Parathyroid adenoma (tissue), 2 donors: ENCODE measurements around the gene MCM3AP.

Experiments
- H2AFZ ChIP-seq: fragments of 300-600 bp; sonication (generic); one replicate; pipeline ENCODE4 v1.7.0; 2017; ENCODE audit warnings: antibody characterized with exemption, mild to moderate bottlenecking
- H3K27ac ChIP-seq: fragments of 300-600 bp; sonication (generic); one replicate; pipeline ENCODE4 v1.7.0; 2017
- H3K27me3 ChIP-seq: fragments of 300-600 bp; sonication (generic); one replicate; pipeline ENCODE4 v1.7.0; 2017; ENCODE audit warnings: low read length; ENCODE audit not compliant: control insufficient read depth, insufficient read depth
- H3K36me3 ChIP-seq: fragments of 300-600 bp; sonication (generic); one replicate; pipeline ENCODE4 v1.7.0; 2017; ENCODE audit warnings: low read length; ENCODE audit not compliant: control insufficient read depth, insufficient read depth
- H3K4me1 ChIP-seq: fragments of 300-600 bp; sonication (generic); one replicate; pipeline ENCODE4 v1.7.0; 2017; ENCODE audit warnings: control low read depth
- H3K4me2 ChIP-seq: fragments of 300-600 bp; sonication (generic); one replicate; pipeline ENCODE4 v1.7.0; 2017; ENCODE audit warnings: low read length
- H3K4me3 ChIP-seq: fragments of 300-600 bp; sonication (generic); one replicate; pipeline ENCODE4 v1.7.0; 2017; ENCODE audit warnings: low read depth, low read length
- H3K79me2 ChIP-seq: fragments of 300-600 bp; sonication (generic); one replicate; pipeline ENCODE4 v1.7.0; 2017; ENCODE audit warnings: control low read depth
- H3K9ac ChIP-seq: fragments of 300-600 bp; sonication (generic); one replicate; pipeline ENCODE4 v1.7.0; 2017; ENCODE audit warnings: mild to moderate bottlenecking
- H3K9me3 ChIP-seq: fragments of 300-600 bp; sonication (generic); one replicate; pipeline ENCODE4 v1.7.0; 2017; ENCODE audit warnings: low read length; ENCODE audit not compliant: control insufficient read depth
- TF ChIP-seq, protein P1 (sequence below): fragments of 300-600 bp; sonication (generic); IDR thresholded peaks from one replicate; pipeline ENCODE4 v1.7.0; 2017; ENCODE audit warnings: antibody characterized with exemption, mild to moderate bottlenecking
- donor health status: primary hyperparathyroidism.

Gene MCM3AP

GRCh38 chr21:46199436-46200373, 85.7 kb downstream of the MCM3AP start:
- no peaks in the 10 kb centered on the region for H3K9me3 ChIP-seq
- H3K9ac ChIP-seq: no peak overlapping the region
- no peaks in the 10 kb centered on the region for H3K36me3 ChIP-seq
- no peak overlapping the region for H2AFZ ChIP-seq
- TF ChIP-seq, protein P1, sequence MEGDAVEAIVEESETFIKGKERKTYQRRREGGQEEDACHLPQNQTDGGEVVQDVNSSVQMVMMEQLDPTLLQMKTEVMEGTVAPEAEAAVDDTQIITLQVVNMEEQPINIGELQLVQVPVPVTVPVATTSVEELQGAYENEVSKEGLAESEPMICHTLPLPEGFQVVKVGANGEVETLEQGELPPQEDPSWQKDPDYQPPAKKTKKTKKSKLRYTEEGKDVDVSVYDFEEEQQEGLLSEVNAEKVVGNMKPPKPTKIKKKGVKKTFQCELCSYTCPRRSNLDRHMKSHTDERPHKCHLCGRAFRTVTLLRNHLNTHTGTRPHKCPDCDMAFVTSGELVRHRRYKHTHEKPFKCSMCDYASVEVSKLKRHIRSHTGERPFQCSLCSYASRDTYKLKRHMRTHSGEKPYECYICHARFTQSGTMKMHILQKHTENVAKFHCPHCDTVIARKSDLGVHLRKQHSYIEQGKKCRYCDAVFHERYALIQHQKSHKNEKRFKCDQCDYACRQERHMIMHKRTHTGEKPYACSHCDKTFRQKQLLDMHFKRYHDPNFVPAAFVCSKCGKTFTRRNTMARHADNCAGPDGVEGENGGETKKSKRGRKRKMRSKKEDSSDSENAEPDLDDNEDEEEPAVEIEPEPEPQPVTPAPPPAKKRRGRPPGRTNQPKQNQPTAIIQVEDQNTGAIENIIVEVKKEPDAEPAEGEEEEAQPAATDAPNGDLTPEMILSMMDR: no peak
- no peak overlapping the region for H3K4me2 ChIP-seq
- H3K27ac ChIP-seq: no peak overlapping the region
- H3K4me1 ChIP-seq: no peaks in the 10 kb centered on the region
- H3K4me3 ChIP-seq: no peak overlapping the region
- no peaks in the 10 kb centered on the region for H3K79me2 ChIP-seq
- no peaks in the 10 kb centered on the region for H3K27me3 ChIP-seq

GRCh38 chr21:46196733-46197132, 88.7 kb downstream of the MCM3AP start:
- Histone ChIP-seq H3K36me3 (no peaks in the 10 kb centered on the region), H3K27ac (no peak overlapping the region), H3K79me2 (no peaks in the 10 kb centered on the region), H3K9me3 (no peaks in the 10 kb centered on the region), H3K4me2 (no peak overlapping the region), H2AFZ (no peak overlapping the region), H3K27me3 (no peaks in the 10 kb centered on the region), H3K9ac (no peak overlapping the region), H3K4me3 (no peak overlapping the region), H3K4me1 (no peaks in the 10 kb centered on the region)
- TF ChIP-seq, protein P1: no peak

DNA sequence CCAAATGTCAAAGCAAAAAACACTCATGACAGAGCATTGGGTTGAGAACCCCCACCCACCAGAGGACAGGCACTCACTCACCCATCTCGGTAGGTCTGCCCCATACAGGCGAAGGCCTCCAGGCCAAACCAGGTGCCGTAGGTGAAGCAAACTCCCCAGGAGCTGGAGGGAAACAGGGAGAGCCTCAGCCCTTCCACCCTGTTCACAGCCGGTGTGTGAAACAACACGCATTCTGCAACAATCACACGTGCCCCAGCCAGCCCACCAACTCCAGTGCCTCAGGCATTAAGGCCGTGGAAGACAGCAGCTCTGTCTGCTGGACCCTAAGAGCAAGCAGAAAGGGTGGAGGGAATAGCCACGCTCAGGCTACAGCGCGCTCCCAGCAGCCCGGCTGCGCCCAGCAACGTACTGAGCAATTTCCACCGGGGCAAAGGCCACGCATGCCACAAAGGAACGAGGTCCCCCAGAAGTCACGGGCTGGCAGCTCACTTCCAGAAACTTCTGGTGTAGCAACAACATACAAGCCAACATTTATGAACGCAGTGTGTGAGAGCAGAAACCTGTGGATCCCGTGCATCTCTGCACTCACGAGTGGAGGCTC, 89.7 kb downstream of the MCM3AP start:
- H3K4me3 ChIP-seq: no peak overlapping the region
- no peaks in the 10 kb centered on the region for H3K79me2 ChIP-seq
- no peaks in the 10 kb centered on the region for H3K9me3 ChIP-seq
- H3K36me3 ChIP-seq: no peaks in the 10 kb centered on the region
- no peaks in the 10 kb centered on the region for H3K27me3 ChIP-seq
- H3K27ac ChIP-seq: no peak overlapping the region
- H3K4me1 ChIP-seq: no peaks in the 10 kb centered on the region
- H2AFZ ChIP-seq: no peak overlapping the region
- H3K9ac ChIP-seq: no peak overlapping the region
- no peak overlapping the region for H3K4me2 ChIP-seq
- TF ChIP-seq, protein P1: no peak

GRCh38 chr21:46194374-46195334, 90.8 kb downstream of the MCM3AP start:
- H3K9me3 ChIP-seq: no peaks in the 10 kb centered on the region
- H3K4me2 ChIP-seq: no peak overlapping the region
- no peaks in the 10 kb centered on the region for H3K4me1 ChIP-seq
- no peak overlapping the region for H2AFZ ChIP-seq
- no peak overlapping the region for H3K27ac ChIP-seq
- TF ChIP-seq, protein P1: no peak
- H3K4me3 ChIP-seq: no peak overlapping the region
- H3K27me3 ChIP-seq: no peaks in the 10 kb centered on the region
- no peak overlapping the region for H3K9ac ChIP-seq
- H3K79me2 ChIP-seq: no peaks in the 10 kb centered on the region
- H3K36me3 ChIP-seq: no peaks in the 10 kb centered on the region
